DND-41 (cell line): ENCODE data around the gene SLC6A3.

ENCODE experiments used
- CTCF ChIP-seq: IDR thresholded peaks from 2 replicates; pipeline ENCODE4 v1.5.1; 2012; ENCODE audit warnings: borderline replicate concordance, low read length, moderate library complexity, mild to moderate bottlenecking; ENCODE audit not compliant: poor library complexity, severe bottlenecking; ENCODE audit errors: extremely low read depth
- EZH2 ChIP-seq: IDR thresholded peaks from 3 replicates; pipeline ENCODE4 v1.6.1; 2012; ENCODE audit warnings: borderline replicate concordance, low read depth, mild to moderate bottlenecking, moderate library complexity, low read length, inconsistent platforms; ENCODE audit not compliant: severe bottlenecking

- TF ChIP-seq CTCF (no peak), EZH2 (no peak)
Measured at GRCh38 chr5:1370006-1370405, 75.2 kb downstream of the SLC6A3 start.
